ENCODE results near the gene ASIC4. TPM values are rescaled to one million over a fixed set of nuclear protein-coding genes. Genes with fewer than 3 reads are reported as not detected.

Gene ASIC4
- total and polyA plus RNA-seq, 8 donors, result 0.04 to 0.38 (median 0.18) TPM; not detected in 4

DNA sequence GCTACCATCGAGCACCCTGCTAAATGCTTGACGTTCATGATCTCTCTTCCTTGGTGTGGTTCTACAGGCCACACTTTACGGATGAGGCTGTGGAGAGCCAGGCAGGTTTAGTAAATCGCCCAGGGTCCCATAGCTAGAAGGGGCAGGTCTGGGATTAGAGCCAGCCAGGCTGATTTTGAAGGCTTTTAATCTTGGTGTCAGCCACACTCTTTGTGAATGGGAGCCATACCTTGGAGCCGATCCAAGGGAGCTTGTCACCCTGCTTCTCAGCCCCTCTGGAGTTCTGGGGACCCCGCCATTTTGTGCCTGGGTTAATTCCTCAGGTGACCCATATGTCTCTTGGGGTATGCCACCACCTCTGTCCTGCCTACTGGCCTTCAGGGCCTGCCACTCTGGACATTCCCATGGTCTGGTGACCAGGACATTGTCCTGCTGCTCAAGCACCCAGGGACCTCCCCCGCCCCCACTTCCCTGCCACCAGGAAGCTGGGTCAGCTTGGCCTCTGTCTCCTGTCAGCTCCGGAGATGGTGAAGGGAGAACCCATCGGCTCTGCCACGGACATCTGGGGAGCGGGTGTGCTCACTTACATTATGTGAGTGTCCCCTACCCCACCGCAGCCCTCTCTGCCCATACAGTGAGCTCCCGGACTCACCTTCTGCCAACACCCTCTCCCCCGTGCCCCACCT is 22.9 kb upstream of the ASIC4 start:
- no peaks in the 10 kb centered on the region for H3K27me3 ChIP-seq
- 63 to 72% methylated on average over 14 of the region's 14 CpGs for WGBS, 2 donors
- H3K9me3 ChIP-seq, result no peaks in the 10 kb centered on the region
- TF ChIP-seq, protein P1, sequence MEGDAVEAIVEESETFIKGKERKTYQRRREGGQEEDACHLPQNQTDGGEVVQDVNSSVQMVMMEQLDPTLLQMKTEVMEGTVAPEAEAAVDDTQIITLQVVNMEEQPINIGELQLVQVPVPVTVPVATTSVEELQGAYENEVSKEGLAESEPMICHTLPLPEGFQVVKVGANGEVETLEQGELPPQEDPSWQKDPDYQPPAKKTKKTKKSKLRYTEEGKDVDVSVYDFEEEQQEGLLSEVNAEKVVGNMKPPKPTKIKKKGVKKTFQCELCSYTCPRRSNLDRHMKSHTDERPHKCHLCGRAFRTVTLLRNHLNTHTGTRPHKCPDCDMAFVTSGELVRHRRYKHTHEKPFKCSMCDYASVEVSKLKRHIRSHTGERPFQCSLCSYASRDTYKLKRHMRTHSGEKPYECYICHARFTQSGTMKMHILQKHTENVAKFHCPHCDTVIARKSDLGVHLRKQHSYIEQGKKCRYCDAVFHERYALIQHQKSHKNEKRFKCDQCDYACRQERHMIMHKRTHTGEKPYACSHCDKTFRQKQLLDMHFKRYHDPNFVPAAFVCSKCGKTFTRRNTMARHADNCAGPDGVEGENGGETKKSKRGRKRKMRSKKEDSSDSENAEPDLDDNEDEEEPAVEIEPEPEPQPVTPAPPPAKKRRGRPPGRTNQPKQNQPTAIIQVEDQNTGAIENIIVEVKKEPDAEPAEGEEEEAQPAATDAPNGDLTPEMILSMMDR (IDR thresholded peaks at IDR 0.05), result no peak
- no peak overlapping the region for H3K27ac ChIP-seq
- intact Hi-C loops (cut with DNase I), result no loop called here
- H3K4me1 ChIP-seq, result no peaks in the 10 kb centered on the region
- peak in 1 of 6 donors; percentile 63 for DNase-seq
- H3K4me3 ChIP-seq, result no peak overlapping the region
- ATAC-seq, result no peak
- no peaks in the 10 kb centered on the region for H3K36me3 ChIP-seq
- no peak for FAIRE-seq

DNA sequence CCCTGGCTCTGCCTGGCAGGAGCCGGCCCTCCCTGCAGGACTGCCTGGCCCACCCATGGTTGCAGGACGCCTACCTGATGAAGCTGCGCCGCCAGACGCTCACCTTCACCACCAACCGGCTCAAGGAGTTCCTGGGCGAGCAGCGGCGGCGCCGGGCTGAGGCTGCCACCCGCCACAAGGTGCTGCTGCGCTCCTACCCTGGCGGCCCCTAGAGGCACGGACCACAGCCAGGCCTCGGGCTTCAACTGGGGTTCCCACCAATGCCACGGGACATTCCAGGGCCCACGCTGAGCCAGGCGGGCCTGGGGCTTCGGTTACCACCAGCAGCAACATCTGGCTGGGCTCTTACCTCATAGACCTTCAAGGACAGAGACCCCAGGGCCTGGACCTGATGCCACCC is 21.7 kb upstream of the ASIC4 start:
- 58 to 59% methylated on average over 15 to 20 of the region's 20 CpGs for WGBS, 2 donors
- no peak overlapping the region for H3K4me3 ChIP-seq
- H3K36me3 ChIP-seq, result no peaks in the 10 kb centered on the region
- no peak overlapping the region for H3K27ac ChIP-seq
- DNase-seq (no peak), FAIRE-seq (no peak), ATAC-seq (no peak)
- TF ChIP-seq, protein P1 (IDR thresholded peaks at IDR 0.05), result no peak
- H3K4me1 ChIP-seq, result peaks cover 0 to 5% (median 0%) of the 10 kb centered on the region in 3 donors
- H3K27me3 ChIP-seq, result no peaks in the 10 kb centered on the region
- intact Hi-C loops (cut with DNase I), result no loop called here
- no peaks in the 10 kb centered on the region for H3K9me3 ChIP-seq

DNA sequence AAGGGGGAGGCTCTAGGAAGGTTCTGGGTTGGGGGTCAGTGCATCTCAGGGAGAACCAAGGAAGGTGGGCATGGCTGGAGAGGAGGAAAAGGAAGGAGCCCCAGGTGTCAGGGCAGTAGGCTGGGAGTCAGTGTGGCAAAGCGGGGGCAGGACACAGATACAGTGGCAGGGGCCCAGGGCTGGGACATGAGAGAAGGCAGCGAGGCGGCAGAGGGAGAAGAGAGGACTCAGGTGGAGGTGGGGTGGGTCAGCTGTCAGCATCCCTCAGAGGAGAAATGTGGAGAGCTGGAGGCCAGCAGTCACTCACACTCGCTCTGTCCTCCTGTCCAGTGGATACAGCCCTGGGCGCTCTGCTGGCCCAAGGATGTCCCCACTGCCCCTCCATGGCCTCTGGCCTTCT is 21.2 kb upstream of the ASIC4 start:
- WGBS, 2 donors, result 88 to 93% methylated on average over 5 of the region's 5 CpGs

DNA sequence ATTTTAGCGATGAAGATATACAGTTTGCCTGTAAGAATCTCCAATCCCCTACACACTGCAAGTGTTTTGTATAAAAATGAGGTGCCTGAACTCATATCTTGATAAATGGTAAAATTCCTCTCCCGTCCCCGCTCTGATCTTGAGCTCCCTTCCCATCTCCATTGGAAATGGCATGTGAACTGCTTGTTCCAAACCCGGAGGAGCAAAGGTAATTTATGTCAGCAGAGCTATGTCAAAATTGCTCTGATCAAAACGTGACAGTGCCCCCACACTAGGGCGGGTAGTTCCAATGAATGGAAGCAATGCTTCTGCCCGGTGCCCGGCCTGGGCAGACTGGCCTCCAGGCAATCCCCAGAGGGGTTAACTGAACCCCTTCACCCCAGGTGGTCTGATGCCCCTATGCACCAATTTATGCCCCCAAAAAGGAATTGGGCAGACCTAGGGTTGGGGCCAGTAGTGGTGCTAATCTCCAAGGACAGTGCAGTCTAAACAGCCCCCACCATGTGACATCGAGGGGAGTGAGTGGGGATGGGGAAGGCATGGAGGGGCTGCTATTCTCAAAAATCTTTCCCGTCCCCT is 19.2 kb upstream of the ASIC4 start:
- no peaks in the 10 kb centered on the region for H3K36me3 ChIP-seq
- H3K27ac ChIP-seq, result no peak overlapping the region
- intact Hi-C loops (cut with DNase I), result no loop called here
- TF ChIP-seq, protein P1 (IDR thresholded peaks at IDR 0.05), result peak in 1 of 4 donors; percentile 35
- H3K9me3 ChIP-seq, result no peaks in the 10 kb centered on the region
- peaks cover 0 to 12% (median 4%) of the 10 kb centered on the region in 3 donors for H3K4me1 ChIP-seq
- no peaks in the 10 kb centered on the region for H3K27me3 ChIP-seq
- WGBS, 2 donors, result 16 to 20% methylated on average over 10 of the region's 10 CpGs
- no peak for FAIRE-seq
- H3K4me3 ChIP-seq, result no peak overlapping the region
- ATAC-seq, result no peak
- DNase-seq, result peak in 1 of 6 donors; percentile 28

More for the DNA sequence above, 21.2 kb upstream of the ASIC4 start:
- H3K9me3 ChIP-seq, result no peaks in the 10 kb centered on the region
- intact Hi-C loops (cut with DNase I), result no loop called here
- H3K4me3 ChIP-seq, result no peak overlapping the region
- TF ChIP-seq, protein P1 (IDR thresholded peaks at IDR 0.05), result no peak
- FAIRE-seq (no peak), ATAC-seq (no peak), DNase-seq (peak in 1 of 6 donors; percentile 35)
- H3K4me1 ChIP-seq, result peaks cover 0 to 6% (median 0%) of the 10 kb centered on the region in 3 donors
- no peak overlapping the region for H3K27ac ChIP-seq
- H3K27me3 ChIP-seq, result no peaks in the 10 kb centered on the region
- H3K36me3 ChIP-seq, result no peaks in the 10 kb centered on the region

Measured in pancreas (tissue), 10 donors.